GM23338 (cell line): ENCODE data around the gene CAD. TPM values are rescaled to one million over a fixed set of nuclear protein-coding genes. Genes with fewer than 3 reads are reported as not detected.

Source experiments
- ATAC-seq: fragments of 200-7000 bp; cut with Tn5 transposase; 3 replicates; pipeline ENCODE4 v1.9.1; 2020
- DNase-seq: peaks from one replicate; pipeline ENCODE4 v3.0.0-alpha.2; 2015; ENCODE audit warnings: low spot score
- H2AFZ ChIP-seq: fragments of 200-600 bp; sonication (generic); 2 replicates; pipeline ENCODE4 v1.8.0; 2016; ENCODE audit warnings: antibody characterized with exemption, mild to moderate bottlenecking, moderate library complexity
- H3F3A ChIP-seq: fragments of 200-600 bp; sonication (generic); replicated peaks from 2 replicates; pipeline ENCODE4 v1.8.0; 2017; ENCODE audit warnings: antibody characterized with exemption, mixed run types, low read depth
- H3K27ac ChIP-seq: fragments of 200-600 bp; sonication (generic); 2 replicates; pipeline ENCODE4 v1.6.1; 2016; ENCODE audit warnings: low read depth
- H3K27me3 ChIP-seq: fragments of 200-600 bp; sonication (generic); 2 replicates; pipeline ENCODE4 v1.8.0; 2016; ENCODE audit warnings: mild to moderate bottlenecking, mixed run types, moderate library complexity; ENCODE audit not compliant: insufficient read depth
- H3K36me3 ChIP-seq: fragments of 200-600 bp; sonication (generic); 2 replicates; pipeline ENCODE4 v1.8.0; 2016; ENCODE audit warnings: mild to moderate bottlenecking; ENCODE audit not compliant: insufficient read depth
- H3K4me1 ChIP-seq: fragments of 200-600 bp; sonication (generic); 2 replicates; pipeline ENCODE4 v1.8.0; 2016; ENCODE audit warnings: mild to moderate bottlenecking, moderate library complexity; ENCODE audit not compliant: insufficient read depth
- H3K4me2 ChIP-seq: fragments of 200-600 bp; sonication (generic); 2 replicates; pipeline ENCODE4 v1.7.1; 2017; ENCODE audit warnings: mixed run types
- H3K4me3 ChIP-seq: fragments of 200-600 bp; sonication (generic); 2 replicates; pipeline ENCODE4 v1.6.1; 2016; ENCODE audit warnings: mixed run types
- H3K79me2 ChIP-seq: fragments of 200-600 bp; sonication (generic); replicated peaks from 2 replicates; pipeline ENCODE4 v1.8.0; 2017; ENCODE audit warnings: mild to moderate bottlenecking; ENCODE audit not compliant: insufficient read depth
- H3K9me2 ChIP-seq: fragments of 200-600 bp; sonication (generic); 2 replicates; pipeline ENCODE4 v1.8.0; 2017; ENCODE audit not compliant: insufficient read depth
- H4K20me1 ChIP-seq: fragments of 200-600 bp; sonication (generic); replicated peaks from 2 replicates; pipeline ENCODE4 v1.8.0; 2017; ENCODE audit warnings: mild to moderate bottlenecking; ENCODE audit not compliant: insufficient read depth
- H3K27ac Mint-ChIP-seq: 2 replicates; pipeline ENCODE4 v1.8.0; 2020; ENCODE audit warnings: inconsistent platforms, mild to moderate bottlenecking, moderate library complexity, mixed read lengths
- H3K27me3 Mint-ChIP-seq: 3 replicates; pipeline ENCODE4 v1.8.0; 2022; ENCODE audit warnings: low read depth, mild to moderate bottlenecking, moderate library complexity, mixed read lengths, inconsistent platforms; ENCODE audit not compliant: insufficient read depth, poor library complexity
- H3K36me3 Mint-ChIP-seq: 3 replicates; pipeline ENCODE4 v1.8.0; 2021; ENCODE audit warnings: low read depth, mild to moderate bottlenecking, inconsistent platforms, moderate library complexity, mixed read lengths
- H3K4me1 Mint-ChIP-seq: 3 replicates; pipeline ENCODE4 v1.8.0; 2020; ENCODE audit warnings: mild to moderate bottlenecking, inconsistent platforms, mixed read lengths
- H3K4me3 Mint-ChIP-seq: 3 replicates; pipeline ENCODE4 v1.8.0; 2021; ENCODE audit warnings: moderate library complexity, mild to moderate bottlenecking, inconsistent platforms, mixed read lengths
- H3K9me3 Mint-ChIP-seq: 3 replicates; pipeline ENCODE4 v1.8.0; 2020; ENCODE audit warnings: moderate library complexity, mild to moderate bottlenecking, inconsistent platforms, mixed read lengths
- CREB1 ChIP-seq: fragments of 250-450 bp; sonication (Bioruptor Pico); IDR thresholded peaks from 2 replicates; pipeline ENCODE4 v1.5.0; 2020; ENCODE audit warnings: low read depth, mild to moderate bottlenecking, moderate library complexity
- CTCF ChIP-seq, 2 experiments: fragments of 200-600 bp in 1 of 2; sonication (generic) in 1 of 2; conservative IDR thresholded peaks; 2 replicates each; pipeline versions ENCODE4 v1.5.1 to v1.6.1; 2016 to 2017; ENCODE audit warnings: antibody characterized with exemption in 2 of 2, low read depth in 2 of 2, mild to moderate bottlenecking in 2 of 2, moderate library complexity in 1 of 2
- EZH2phosphoT487 ChIP-seq: fragments of 200-600 bp; sonication (generic); IDR thresholded peaks from one replicate; pipeline ENCODE4 v1.8.1; 2018; ENCODE audit warnings: antibody characterized with exemption; ENCODE audit not compliant: unreplicated experiment
- JUNB ChIP-seq: IDR thresholded peaks from one replicate; pipeline ENCODE4 v1.6.1; 2016; ENCODE audit warnings: antibody characterized with exemption; ENCODE audit not compliant: unreplicated experiment
- POLR2AphosphoS5 ChIP-seq: IDR thresholded peaks from 2 replicates; pipeline ENCODE4 v1.6.1; 2016; ENCODE audit warnings: antibody characterized with exemption, low read depth
- STAT1 ChIP-seq: IDR thresholded peaks from one replicate; pipeline ENCODE4 v1.6.1; 2016; ENCODE audit warnings: antibody characterized with exemption; ENCODE audit not compliant: unreplicated experiment
- ZNF114 ChIP-seq: fragments of 250-450 bp; sonication (Bioruptor Pico); IDR thresholded peaks from 2 replicates; pipeline ENCODE4 v1.5.0; 2020; ENCODE audit warnings: mild to moderate bottlenecking, moderate library complexity
- ZNF331 ChIP-seq: fragments of 250-450 bp; sonication (Bioruptor Pico); IDR thresholded peaks from 2 replicates; pipeline ENCODE4 v1.5.0; 2020; ENCODE audit warnings: low read depth, mild to moderate bottlenecking, moderate library complexity
- ZNF462 ChIP-seq: fragments of 250-450 bp; sonication (Bioruptor Pico); IDR thresholded peaks from 2 replicates; pipeline ENCODE4 v1.5.0; 2020; ENCODE audit warnings: mild to moderate bottlenecking, moderate library complexity
- polyA plus RNA-seq: library from polyadenylated mRNA; unstranded; fragments of >200 nt; fragmentation: Nextera tagmentation; extraction: Ambion mirVana; gene quantifications from 2 replicates; pipeline ENCODE4 v1.2.1, GENCODE V29; 2016
- total RNA-seq: library from RNA; depleted of rRNA; stranded (reverse); fragments of >200 nt; shearing (Covaris generic); gene quantifications from 2 replicates; pipeline ENCODE4 v1.2.3, GENCODE V29; 2014

CAD gene
- total and polyA plus RNA-seq, 2 experiments from 2014 or later = 38.1 to 147 TPM

GRCh38 chr2:27233341-27233740 is 16.2 kb downstream of the CAD start (continued):
- TF ChIP-seq ZNF462 (CRISPR knock-in tag) (no peak), CREB1 (CRISPR knock-in tag) (no peak), STAT1 (no peak), ZNF331 (CRISPR knock-in tag) (no peak), JUNB (no peak), EZH2phosphoT487 (no peak), ZNF114 (no peak)

- H3K4me1 ChIP-seq = no peaks in the 10 kb centered on the region
- Mint-ChIP-seq H3K36me3 (peaks cover 99% of the 10 kb centered on the region), H3K27ac (no peak overlapping the region), H3K9me3 (no peaks in the 10 kb centered on the region), H3K4me3 (no peak overlapping the region), H3K4me1 (no peaks in the 10 kb centered on the region), H3K27me3 (peaks cover 22% of the 10 kb centered on the region)
- ATAC-seq (no peak), DNase-seq (no peak)
- H3K27ac ChIP-seq = no peak overlapping the region
- H3K4me2 ChIP-seq = no peak overlapping the region
- H3F3A ChIP-seq = no peaks in the 10 kb centered on the region
- H4K20me1 ChIP-seq = peaks cover under 1% of the 10 kb centered on the region; the same call in 1 of the 2 replicates
- H2AFZ ChIP-seq = no peak overlapping the region
- no peaks in the 10 kb centered on the region for H3K9me2 ChIP-seq
- peaks cover 86% of the 10 kb centered on the region for H3K36me3 ChIP-seq
- no peak overlapping the region for H3K4me3 ChIP-seq
- H3K27me3 ChIP-seq = no peaks in the 10 kb centered on the region
- H3K79me2 ChIP-seq = no peaks in the 10 kb centered on the region
- TF ChIP-seq CREB1 (CRISPR knock-in tag) (no peak), POLR2AphosphoS5 (no peak), CTCF (conservative IDR thresholded peaks at IDR 0.05; ENCODE audit: low read depth in 2 of 2) (no peak), ZNF462 (CRISPR knock-in tag) (no peak), EZH2phosphoT487 (no peak)
Measured at GRCh38 chr2:27236136-27236535, 19.0 kb downstream of the CAD start.
